H1 (cell line): ENCODE results near the gene TMEM44. TPM values are rescaled to one million over a fixed set of nuclear protein-coding genes. Genes with fewer than 3 reads are reported as not detected.

Experiments
- CTCF ChIA-PET: fragments of 300-600 bp; sonication (Branson Sonifier 250); formaldehyde crosslinking; loops from one replicate; lab custom pipeline; 2021; ENCODE audit not compliant: partially characterized antibody; lab: Charles Lee
- POLR2A ChIA-PET: fragments of 300-600 bp; sonication (Branson Sonifier 250); formaldehyde crosslinking; loops from one replicate; lab custom pipeline; 2021; ENCODE audit warnings: inconsistent platforms; ENCODE audit not compliant: partially characterized antibody; lab: Charles Lee
- DNase-seq, 2 experiments: peaks; one replicate each; pipeline versions ENCODE4 v3.0.0 to v3.0.0-alpha.2; 2010 to 2022; ENCODE audit warnings: low spot score in 2 of 2, low read depth in 1 of 2, mixed read lengths in 1 of 2
- FAIRE-seq: peaks from 2 replicates; lab custom pipeline; 2011; peaks lifted over from hg19 to GRCh38; lab: Jason Lieb, UNC
- H2AFZ ChIP-seq: 2 replicates; pipeline ENCODE4 v1.8.1; 2012; ENCODE audit warnings: low read length, inconsistent platforms
- H2AK5ac ChIP-seq: 2 replicates; pipeline ENCODE4 v1.6.1; 2013; ENCODE audit warnings: low read depth, low read length
- H2BK120ac ChIP-seq: replicated peaks from 2 replicates; pipeline ENCODE3; 2013; ENCODE audit warnings: low read depth, low read length, inconsistent platforms
- H2BK12ac ChIP-seq: 2 replicates; pipeline ENCODE4 v1.6.1; 2013; ENCODE audit warnings: low read depth, low read length
- H2BK15ac ChIP-seq: 2 replicates; pipeline ENCODE4 v1.6.1; 2013; ENCODE audit warnings: low read length
- H2BK20ac ChIP-seq: 2 replicates; pipeline ENCODE4 v1.6.1; 2013; ENCODE audit warnings: low read length
- H2BK5ac ChIP-seq: 2 replicates; pipeline ENCODE4 v1.6.1; 2013; ENCODE audit warnings: low read depth, low read length
- H3K14ac ChIP-seq: 2 replicates; pipeline ENCODE4 v1.6.1; 2013; ENCODE audit warnings: inconsistent platforms; ENCODE audit not compliant: insufficient read length
- H3K18ac ChIP-seq: 2 replicates; pipeline ENCODE4 v1.6.1; 2013; ENCODE audit warnings: low read length; ENCODE audit errors: extremely low read depth
- H3K23ac ChIP-seq: 2 replicates; pipeline ENCODE4 v1.6.1; 2013; ENCODE audit warnings: inconsistent platforms; ENCODE audit not compliant: insufficient read length
- H3K23me2 ChIP-seq: 2 replicates; pipeline ENCODE4 v1.6.1; 2013; ENCODE audit warnings: low read depth, low read length
- H3K27ac ChIP-seq: 2 replicates; pipeline ENCODE4 v1.6.1; 2011; ENCODE audit warnings: low read depth, low read length, inconsistent platforms
- H3K27me3 ChIP-seq, 4 experiments: replicated peaks in 1 of 4; 1 replicate in 1 of 4; 2 replicates in 3 of 4; pipeline versions ENCODE4 v1.6.1 to v1.8.1; 2011 to 2013; ENCODE audit warnings: low read length in 3 of 4, mild to moderate bottlenecking in 3 of 4, inconsistent platforms in 2 of 4, mixed read lengths in 2 of 4, moderate library complexity in 1 of 4; ENCODE audit not compliant: control insufficient read depth in 3 of 4, insufficient read depth in 3 of 4; ENCODE audit errors: extremely low read depth in 1 of 4
- H3K36me3 ChIP-seq, 4 experiments: 2 replicates each; pipeline versions ENCODE4 v1.6.1 to v1.8.1; 2011 to 2013; ENCODE audit warnings: mild to moderate bottlenecking in 4 of 4, low read length in 3 of 4, moderate library complexity in 2 of 4, control low read depth in 1 of 4, inconsistent platforms in 1 of 4; ENCODE audit not compliant: insufficient read depth in 4 of 4, control insufficient read depth in 2 of 4
- H3K4ac ChIP-seq: replicated peaks from 2 replicates; pipeline ENCODE3; 2013; ENCODE audit warnings: low read length, low read depth, mixed read lengths, inconsistent platforms; ENCODE audit not compliant: insufficient read length
- H3K4me1 ChIP-seq, 4 experiments: replicated peaks in 1 of 4; 1 replicate in 1 of 4; 2 replicates in 3 of 4; pipeline versions ENCODE4 v1.6.1 to v1.8.1; 2011 to 2013; ENCODE audit warnings: low read length in 3 of 4, inconsistent platforms in 2 of 4, mixed read lengths in 1 of 4; ENCODE audit not compliant: insufficient read depth in 4 of 4, control insufficient read depth in 3 of 4
- H3K4me2 ChIP-seq, 2 experiments: 2 replicates each; pipeline versions ENCODE4 v1.6.1 to v1.8.1; 2011 to 2013; ENCODE audit warnings: low read depth in 2 of 2, low read length in 2 of 2, control low read depth in 1 of 2, inconsistent platforms in 1 of 2, mild to moderate bottlenecking in 1 of 2; ENCODE audit not compliant: insufficient read depth in 1 of 2
- H3K4me3 ChIP-seq, 4 experiments: fragments of 200-600, 300-600 bp in 1 of 4; sonication (generic), shearing (Covaris generic), sonication (Bioruptor Twin) in 1 of 4; 2 replicates each; pipeline versions ENCODE4 v1.5.1 to v1.8.1; 2011 to 2016; ENCODE audit warnings: low read length in 4 of 4, low read depth in 3 of 4, control low read depth in 2 of 4, inconsistent platforms in 2 of 4, mild to moderate bottlenecking in 2 of 4, mixed read lengths in 1 of 4, moderate library complexity in 1 of 4; ENCODE audit not compliant: insufficient read depth in 2 of 4; ENCODE audit errors: extremely low read depth in 1 of 4
- H3K56ac ChIP-seq: replicated peaks from 2 replicates; pipeline ENCODE3; 2013; ENCODE audit warnings: low read depth, mild to moderate bottlenecking, mixed read lengths, low read length, inconsistent platforms; ENCODE audit not compliant: insufficient read length
- H3K79me1 ChIP-seq: 2 replicates; pipeline ENCODE4 v1.6.1; 2013; ENCODE audit warnings: low read depth, low read length, control low read depth
- H3K79me2 ChIP-seq, 2 experiments: 2 replicates each; pipeline versions ENCODE4 v1.6.1 to v1.8.1; 2012 to 2013; ENCODE audit warnings: low read length in 2 of 2, mild to moderate bottlenecking in 2 of 2, inconsistent platforms in 1 of 2; ENCODE audit not compliant: insufficient read depth in 2 of 2, control insufficient read depth in 1 of 2
- H3K9ac ChIP-seq, 4 experiments: replicated peaks in 1 of 4; 1 replicate in 1 of 4; 2 replicates in 3 of 4; pipeline versions ENCODE4 v1.6.1 to v1.8.1; 2011 to 2013; ENCODE audit warnings: low read depth in 3 of 4, low read length in 3 of 4, control low read depth in 2 of 4, mild to moderate bottlenecking in 2 of 4, moderate library complexity in 2 of 4, inconsistent platforms in 1 of 4; ENCODE audit errors: extremely low read depth in 1 of 4
- H3K9me3 ChIP-seq, 2 experiments: 2 replicates each; pipeline versions ENCODE4 v1.6.1 to v1.8.1; 2012 to 2013; ENCODE audit warnings: mild to moderate bottlenecking in 2 of 2, moderate library complexity in 2 of 2, control low read depth in 1 of 2, inconsistent platforms in 1 of 2, low read depth in 1 of 2, low read length in 1 of 2, mixed read lengths in 1 of 2; ENCODE audit not compliant: insufficient read depth in 2 of 2
- H4K20me1 ChIP-seq, 2 experiments: replicated peaks in 1 of 2; 2 replicates each; pipeline versions ENCODE3 to v1.8.1; 2011 to 2013; ENCODE audit warnings: inconsistent platforms in 2 of 2, low read length in 2 of 2, mild to moderate bottlenecking in 1 of 2; ENCODE audit not compliant: insufficient read depth in 2 of 2, control insufficient read depth in 1 of 2
- H4K5ac ChIP-seq: 2 replicates; pipeline ENCODE4 v1.6.1; 2013; ENCODE audit warnings: low read length, low read depth, mixed read lengths, inconsistent platforms; ENCODE audit not compliant: insufficient read length
- H4K8ac ChIP-seq: 2 replicates; pipeline ENCODE4 v1.8.0; 2013; ENCODE audit warnings: mild to moderate bottlenecking, moderate library complexity, low read length, inconsistent platforms; ENCODE audit not compliant: insufficient read depth; ENCODE audit errors: extremely low read depth
- H4K91ac ChIP-seq: replicated peaks from 2 replicates; pipeline ENCODE3; 2013; ENCODE audit warnings: low read length, mixed read lengths, inconsistent platforms; ENCODE audit not compliant: insufficient read length
- WGBS, 2 experiments: shearing (Covaris generic) in 1 of 2; methylation state at CpG; one replicate each; pipeline versions ENCODE4 v1.1.6 to v1.1.7; 2013 to 2015; ENCODE audit warnings: low lambda C conversion rate in 2 of 2, mixed read lengths in 2 of 2, inconsistent platforms in 1 of 2, low coverage in 1 of 2, missing lambda C conversion rate in 1 of 2; ENCODE audit not compliant: insufficient replicate concordance in 2 of 2, insufficient coverage in 1 of 2, insufficient read length in 1 of 2; ENCODE audit errors: extremely low coverage in 1 of 2, missing lambda C conversion rate in 1 of 2; 5-methylcytosine and 5-hydroxymethylcytosine counted together
- polyA plus RNA-seq, 7 experiments: library from polyadenylated mRNA; depleted of rRNA in 3 of 7; stranded (reverse) in 5 of 7; unstranded in 2 of 7; fragments of >200 nt in 5 of 7; fragments of 200-250 nt in 2 of 7; gene quantifications; 1 replicate in 5 of 7; 2 replicates in 1 of 7; 4 replicates in 1 of 7; pipeline versions ENCODE4 v1.2.1 to v1.2.3, GENCODE V29; 2011 to 2013; ENCODE audit warnings: missing spikeins in 2 of 7, mixed read lengths in 2 of 7
- total RNA-seq: library from RNA; stranded (reverse); fragmentation: NEBNext Ultra II Directional; extraction: Animal tissue kit (Norgen Biotek cat#: 25700); gene quantifications from 2 replicates; pipeline ENCODE4 v1.2.1, GENCODE V29; 2021

Gene TMEM44
- total and polyA plus RNA-seq, 2 of the 8 experiments (the other 6 are each of a cell fraction or from before 2014, with no cell fraction given): 14.0 to 16.7 TPM

- Histone ChIP-seq H2BK120ac (no peak overlapping the region), H3K4me2 (no peak overlapping the region), H3K4me1 (no peaks in the 10 kb centered on the region), H3K23me2 (peaks cover 6% of the 10 kb centered on the region; the same call in 1 of the 2 replicates), H3K79me1 (no peaks in the 10 kb centered on the region), H3K79me2 (no peaks in the 10 kb centered on the region), H2BK12ac (no peak overlapping the region), H3K56ac (no peak overlapping the region), H3K14ac (no peak overlapping the region), H3K23ac (no peak overlapping the region), H3K27ac (no peak overlapping the region), H4K5ac (no peak overlapping the region), H4K20me1 (peaks cover 2% of the 10 kb centered on the region in 2 experiments), H2AK5ac (no peak overlapping the region), H2BK15ac (no peak overlapping the region), H2BK5ac (no peak overlapping the region), H3K9ac (no peak overlapping the region), H3K9me3 (no peaks in the 10 kb centered on the region), H3K27me3 (no peaks in the 10 kb centered on the region), H3K4ac (no peak overlapping the region), H2BK20ac (no peak overlapping the region), H4K8ac (no peak overlapping the region), H3K4me3 (no peak overlapping the region), H3K18ac (no peak overlapping the region), H3K36me3 (peaks cover 6 to 20% (median 14%) of the 10 kb centered on the region in 4 experiments; a peak in 7 of 8 replicates), H2AFZ (no peak overlapping the region), H4K91ac (no peak overlapping the region)
- ChIA-PET POLR2A (interaction anchor here (1.3 kb wide), 1 partner anchor 54 kb away, joined by 3 read pairs; no protein-coding TSS in a partner anchor), CTCF (interaction anchor here (0.9 to 1.7 kb wide), 4 partner anchors 14 to 34 kb away, joined by 3 to 7 read pairs (median 4); partner anchors contain the start of gene LSG1)
- 94% methylated on average over 22 of the region's 22 CpGs; no CpG with 5 or more reads in 1 of the 2 experiments for WGBS, 2 experiments
- DNase-seq (no peak), FAIRE-seq (no peak)
These were observed 4.6 kb upstream of the TMEM44 start for GRCh38 chr3:194637541-194638400.
